Measurements from ENCODE around the gene SPINT3.

- TF ChIP-seq CTCF (IDR thresholded peaks at IDR 0.05) (no peak), POLR2A (IDR thresholded peaks at IDR 0.05) (no peak)
Measured at GRCh38 chr20:45510242-45510862, 5.1 kb downstream of the SPINT3 start.
